MCF 10A (cell line): ENCODE measurements around the gene PIGL. TPM values are rescaled to one million over a fixed set of nuclear protein-coding genes. Genes with fewer than 3 reads are reported as not detected.

Source experiments
- BruUV-seq: library from RNA; stranded (reverse); fragments of 400-500 nt; replicated peaks from 2 replicates; lab custom pipeline; 2021; lab: Mats Ljungman, UMichigan
- CTCF ChIA-PET: fragments of 300-600 bp; sonication (Branson Sonifier 250); formaldehyde crosslinking; extraction: SDS; loops from one replicate; lab custom pipeline; 2021; ENCODE audit warnings: antibody characterized with exemption, inconsistent platforms; lab: Yijun Ruan, JAX
- POLR2A ChIA-PET: fragments of 300-600, 350-650 bp; sonication (Branson Sonifier 250); formaldehyde crosslinking; extraction: SDS; loops from one replicate; lab custom pipeline; 2020; ENCODE audit warnings: antibody characterized with exemption, inconsistent platforms; lab: Yijun Ruan, JAX
- DNase-seq: peaks from one replicate; pipeline ENCODE4 v3.0.0-alpha.2; 2018; ENCODE audit not compliant: unreplicated experiment
- H3K27ac Mint-ChIP-seq: one replicate; pipeline ENCODE4 v1.8.0; 2022; ENCODE audit warnings: mild to moderate bottlenecking, low read depth, mixed read lengths; ENCODE audit not compliant: unreplicated experiment
- H3K27me3 Mint-ChIP-seq: one replicate; pipeline ENCODE4 v1.8.0; 2022; ENCODE audit warnings: mixed read lengths; ENCODE audit not compliant: insufficient read depth, unreplicated experiment
- H3K36me3 Mint-ChIP-seq: one replicate; pipeline ENCODE4 v1.8.0; 2022; ENCODE audit warnings: mild to moderate bottlenecking, moderate library complexity, mixed read lengths; ENCODE audit not compliant: insufficient read depth, unreplicated experiment
- H3K4me1 Mint-ChIP-seq: one replicate; pipeline ENCODE4 v1.8.0; 2022; ENCODE audit warnings: mixed read lengths; ENCODE audit not compliant: insufficient read depth, unreplicated experiment
- H3K4me3 Mint-ChIP-seq: one replicate; pipeline ENCODE4 v1.8.0; 2022; ENCODE audit warnings: mild to moderate bottlenecking, moderate library complexity, mixed read lengths; ENCODE audit not compliant: unreplicated experiment
- H3K9me3 Mint-ChIP-seq: one replicate; pipeline ENCODE4 v1.8.0; 2022; ENCODE audit warnings: mixed read lengths; ENCODE audit not compliant: unreplicated experiment
- CTCF ChIP-seq: fragments of 200-600 bp; IDR thresholded peaks from one replicate; pipeline ENCODE4 v1.8.0; 2022; ENCODE audit warnings: antibody characterized with exemption, mild to moderate bottlenecking; ENCODE audit not compliant: unreplicated experiment
- intact Hi-C: fragments of 100-400 bp; cut with micrococcal nuclease; formaldehyde crosslinking; loops from 2 replicates; pipeline ENCODE4 v1.14.1; 2022
- total RNA-seq: library from RNA; stranded (reverse); gene quantifications from 2 replicates; pipeline ENCODE4 v1.2.3, GENCODE V29; 2022

PIGL gene
- total RNA-seq, 1 experiment from 2014 or later: 31.3 TPM

GRCh38 chr17:16286947-16287562, 70.0 kb downstream of the PIGL start:
- intact Hi-C loops: loop anchor here (1.0 to 5.0 kb wide), 2 partner anchors 58 to 70 kb away; partner anchors contain the start of genes NCOR1 and PIGL
- Mint-ChIP-seq H3K4me3 (peak overlapping the region; percentile 54), H3K4me1 (peaks cover 34% of the 10 kb centered on the region), H3K36me3 (peaks cover 5% of the 10 kb centered on the region), H3K27ac (peak overlapping the region; percentile 88), H3K27me3 (no peaks in the 10 kb centered on the region), H3K9me3 (no peaks in the 10 kb centered on the region)
- POLR2A ChIA-PET: interaction anchor here (0.6 to 2.8 kb wide), 15 partner anchors 9 to 288 kb away, joined by 3 to 15 read pairs (median 4); partner anchors contain the start of genes CENPV, NCOR1, PIGL and TTC19
- CTCF ChIA-PET: interaction anchor here (0.6 to 1.2 kb wide), 3 partner anchors 136 to 1547 kb away, joined by 3 read pairs; no protein-coding TSS in a partner anchor
- peak; percentile 3 for DNase-seq
- no TSS peak for BruUV-seq
- no peak for TF ChIP-seq CTCF

GRCh38 chr17:16287563-16288027, 70.6 kb downstream of the PIGL start:
- Mint-ChIP-seq H3K27me3 (no peaks in the 10 kb centered on the region), H3K4me1 (peaks cover 29% of the 10 kb centered on the region)

GRCh38 chr17:16288860-16289571, 72.0 kb downstream of the PIGL start:
- POLR2A ChIA-PET: interaction anchor here (1.0 kb wide), 1 partner anchor 18 kb away, joined by 3 read pairs; no protein-coding TSS in a partner anchor
- H3K27ac Mint-ChIP-seq: no peak overlapping the region
- no TSS peak for BruUV-seq

More at GRCh38 chr17:16287563-16288027, 70.6 kb downstream of the PIGL start:
- POLR2A ChIA-PET: interaction anchor here (0.6 to 2.8 kb wide), 9 partner anchors 8 to 288 kb away, joined by 3 to 15 read pairs (median 4); partner anchors contain the start of genes NCOR1, PIGL, TTC19 and ZSWIM7
- BruUV-seq: no TSS peak
- peak overlapping the region; percentile 54 for H3K4me3 Mint-ChIP-seq
- CTCF ChIA-PET: interaction anchor here (0.6 kb wide), 1 partner anchor 678 kb away, joined by 3 read pairs; no protein-coding TSS in a partner anchor
- peak overlapping the region; percentile 88 for H3K27ac Mint-ChIP-seq
- no peaks in the 10 kb centered on the region for H3K9me3 Mint-ChIP-seq
- DNase-seq: peak; percentile 38
- intact Hi-C loops: loop anchor here (5.0 kb wide), 1 partner anchor 70 kb away; the partner anchor contains the start of genes NCOR1 and PIGL
- H3K36me3 Mint-ChIP-seq: peaks cover 5% of the 10 kb centered on the region
- TF ChIP-seq CTCF: no peak

More at GRCh38 chr17:16288860-16289571, 72.0 kb downstream of the PIGL start:
- Mint-ChIP-seq H3K4me1 (peaks cover 28% of the 10 kb centered on the region), H3K9me3 (no peaks in the 10 kb centered on the region), H3K27me3 (no peaks in the 10 kb centered on the region), H3K4me3 (no peak overlapping the region), H3K36me3 (peaks cover 5% of the 10 kb centered on the region)
- TF ChIP-seq CTCF: no peak
- DNase-seq: no peak
- intact Hi-C loops: loop anchor here (5.0 kb wide), 1 partner anchor 72 kb away; the partner anchor contains the start of genes NCOR1 and PIGL
- CTCF ChIA-PET: interaction anchor here (0.6 to 1.5 kb wide), 3 partner anchors 15 to 35 kb away, joined by 4 to 8 read pairs (median 7); no protein-coding TSS in a partner anchor
